B cell (primary cell): ENCODE data around the gene TBC1D3B. TPM values are rescaled to one million over a fixed set of nuclear protein-coding genes. Genes with fewer than 3 reads are reported as not detected.

Experiments used
- ATAC-seq: fragments of 200-7000 bp; cut with Tn5 transposase; one replicate; pipeline ENCODE4 v1.10.0; 2021; ENCODE audit warnings: low read depth, mild to moderate bottlenecking, moderate number of reproducible peaks, moderate library complexity
- CTCF ChIA-PET: fragments of 350-600 bp; sonication (Branson Sonifier 250); formaldehyde crosslinking; loops from one replicate; lab custom pipeline; 2021; ENCODE audit warnings: antibody characterized with exemption, inconsistent platforms; lab: Charles Lee
- POLR2A ChIA-PET: fragments of 350-600 bp; sonication (Branson Sonifier 250); formaldehyde crosslinking; loops from one replicate; lab custom pipeline; 2021; ENCODE audit warnings: antibody characterized with exemption; lab: Charles Lee
- DNase-seq: peaks from one replicate; pipeline ENCODE4 v3.0.0; 2013
- H2AFZ ChIP-seq: 2 replicates; pipeline ENCODE4 v1.6.1; 2012; ENCODE audit warnings: mild to moderate bottlenecking, low read depth, low read length; ENCODE audit not compliant: insufficient read depth, poor library complexity, severe bottlenecking
- H3K27ac ChIP-seq, 2 donors: 1 replicate in 1 of 2; 2 replicates in 1 of 2; pipeline ENCODE4 v1.5.1; 2012 to 2013; ENCODE audit warnings: low read length in 2 of 2, mild to moderate bottlenecking in 2 of 2, moderate library complexity in 1 of 2
- H3K27me3 ChIP-seq, 4 experiments: fragments of 200-600 bp in 1 of 4; sonication (generic) in 1 of 4; replicated peaks in 1 of 4; 1 replicate in 2 of 4; 2 replicates in 2 of 4; pipeline versions ENCODE4 v1.6.1 to v1.7.0; 2013 to 2016; ENCODE audit warnings: low read length in 3 of 4, mild to moderate bottlenecking in 2 of 4, mixed read lengths in 1 of 4, moderate library complexity in 1 of 4; ENCODE audit not compliant: insufficient read depth in 4 of 4, control insufficient read depth in 3 of 4; ENCODE audit errors: control extremely low read depth in 1 of 4
- H3K36me3 ChIP-seq, 2 experiments: replicated peaks in 1 of 2; 1 replicate in 1 of 2; 2 replicates in 1 of 2; pipeline versions ENCODE4 v1.6.1 to v1.7.1; 2013; ENCODE audit warnings: low read length in 1 of 2; ENCODE audit not compliant: insufficient read depth in 2 of 2, control insufficient read depth in 1 of 2; ENCODE audit errors: control extremely low read depth in 1 of 2, extremely low read depth in 1 of 2
- H3K4me1 ChIP-seq, 2 donors: fragments of 200-600 bp in 1 of 2; sonication (generic) in 1 of 2; 1 replicate in 1 of 2; 2 replicates in 1 of 2; pipeline versions ENCODE4 v1.5.1 to v1.6.1; 2013 to 2017; ENCODE audit warnings: low read length in 2 of 2; ENCODE audit not compliant: control insufficient read depth in 2 of 2, insufficient read depth in 2 of 2
- H3K4me2 ChIP-seq: replicated peaks from 2 replicates; pipeline ENCODE3; 2012; ENCODE audit warnings: mild to moderate bottlenecking, low read depth, low read length; ENCODE audit not compliant: poor library complexity, severe bottlenecking
- H3K4me3 ChIP-seq, 5 experiments: fragments of 200-600 bp in 1 of 5; sonication (generic) in 1 of 5; 1 replicate in 3 of 5; 2 replicates in 2 of 5; pipeline versions ENCODE4 v1.5.1 to v1.7.0; 2011 to 2016; ENCODE audit warnings: low read length in 4 of 5, mild to moderate bottlenecking in 4 of 5, low read depth in 2 of 5, control low read depth in 1 of 5, moderate library complexity in 1 of 5; ENCODE audit not compliant: insufficient read depth in 1 of 5; ENCODE audit errors: control extremely low read depth in 1 of 5, extremely low read depth in 1 of 5
- H3K79me2 ChIP-seq: fragments of 200-600 bp; sonication (generic); one replicate; pipeline ENCODE4 v1.6.0; 2016; ENCODE audit warnings: low read length; ENCODE audit not compliant: control insufficient read depth, insufficient read depth
- H3K9ac ChIP-seq: fragments of 200-600 bp; sonication (generic); 2 replicates; pipeline ENCODE4 v1.6.1; 2017; ENCODE audit warnings: mild to moderate bottlenecking, low read length, moderate library complexity
- H3K9me3 ChIP-seq, 3 donors: one replicate each; pipeline versions ENCODE4 v1.6.1 to v1.7.1; 2013; ENCODE audit warnings: low read length in 2 of 3; ENCODE audit not compliant: control insufficient read depth in 2 of 3, insufficient read depth in 1 of 3; ENCODE audit errors: control extremely low read depth in 1 of 3
- H4K20me1 ChIP-seq: 2 replicates; pipeline ENCODE4 v1.6.0; 2012; ENCODE audit warnings: mild to moderate bottlenecking, low read length; ENCODE audit not compliant: insufficient read depth, control insufficient read depth, poor library complexity, severe bottlenecking
- H3K27ac Mint-ChIP-seq: one replicate; pipeline ENCODE4 v1.8.0; 2021; ENCODE audit warnings: mixed read lengths
- H3K27me3 Mint-ChIP-seq: one replicate; pipeline ENCODE4 v1.8.0; 2021; ENCODE audit warnings: mixed read lengths
- H3K4me1 Mint-ChIP-seq: one replicate; pipeline ENCODE4 v1.8.0; 2021; ENCODE audit warnings: mixed read lengths
- H3K4me3 Mint-ChIP-seq: one replicate; pipeline ENCODE4 v1.8.0; 2021; ENCODE audit warnings: mixed read lengths
- H3K9me3 Mint-ChIP-seq: one replicate; pipeline ENCODE4 v1.8.0; 2022; ENCODE audit warnings: mixed read lengths; ENCODE audit not compliant: insufficient read depth
- EZH2 ChIP-seq: IDR thresholded peaks from 2 replicates; pipeline ENCODE4 v1.6.1; 2012; ENCODE audit warnings: borderline replicate concordance, low read depth, mild to moderate bottlenecking, moderate library complexity, low read length; ENCODE audit not compliant: insufficient read depth, poor library complexity, severe bottlenecking
- WGBS: methylation state at CpG from one replicate; pipeline ENCODE4 v1.1.5; 2013; ENCODE audit warnings: missing lambda C conversion rate; ENCODE audit not compliant: insufficient coverage; 5-methylcytosine and 5-hydroxymethylcytosine counted together
- intact Hi-C: fragments of 100-400 bp; cut with micrococcal nuclease; formaldehyde crosslinking; loops from one replicate; pipeline ENCODE4 v1.10.0; 2022
- polyA plus RNA-seq: library from polyadenylated mRNA; depleted of rRNA; stranded (reverse); fragments of >200 nt; gene quantifications from 2 replicates; pipeline ENCODE4 v1.2.3, GENCODE V29; 2012
- total RNA-seq, 2 donors: library from RNA; stranded (reverse); fragments of 120-200 nt in 1 of 2; gene quantifications; 1 replicate in 1 of 2; 2 replicates in 1 of 2; pipeline versions ENCODE4 v1.2.3 to v1.2.4, GENCODE V29; 2013 to 2022
- TF ChIP-seq, protein P1 (sequence below): fragments of 200-600 bp; IDR thresholded peaks from one replicate; pipeline ENCODE4 v1.8.0; 2022; ENCODE audit warnings: antibody characterized with exemption, mild to moderate bottlenecking

Gene TBC1D3B
- total and polyA plus RNA-seq, 2 donors (not counting 1 experiment from before 2014, with no cell fraction given) = 3.2 to 17.3 TPM

DNA sequence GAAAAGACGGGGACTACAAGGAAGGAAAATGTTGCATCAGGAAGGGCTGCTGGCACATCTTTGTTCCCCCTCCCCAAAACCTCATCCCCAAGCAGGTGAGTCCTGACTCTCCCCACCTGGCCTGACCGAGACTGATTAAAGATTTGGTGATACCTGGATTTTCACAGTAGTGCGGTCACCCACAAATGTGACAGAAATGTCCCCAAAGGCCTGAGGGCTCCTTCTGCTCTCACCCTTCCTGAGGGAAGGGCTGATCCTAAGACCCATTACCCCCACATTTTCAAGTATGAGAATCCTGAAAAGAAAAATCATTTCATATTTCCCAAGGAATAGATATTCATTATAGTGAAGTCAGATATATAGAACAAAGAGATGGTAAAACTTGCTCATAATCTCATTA lies 28.8 kb downstream of the TBC1D3B start:
- POLR2A ChIA-PET = no interaction called here
- peaks cover 11% of the 10 kb centered on the region for H3K27me3 Mint-ChIP-seq
- Histone ChIP-seq H3K4me2 (no peak overlapping the region), H3K79me2 (no peaks in the 10 kb centered on the region), H3K9me3 (no peaks in the 10 kb centered on the region), H3K4me1 (peaks cover 11 to 18% of the 10 kb centered on the region in 2 donors), H3K27me3 (peaks cover 0 to 5% (median 0%) of the 10 kb centered on the region in 4 experiments), H3K9ac (no peak overlapping the region), H3K36me3 (no peaks in the 10 kb centered on the region), H3K27ac (no peak overlapping the region), H2AFZ (no peak overlapping the region), H3K4me3 (no peak overlapping the region), H4K20me1 (no peaks in the 10 kb centered on the region)
- CTCF ChIA-PET = interaction anchor here (1.1 to 15.6 kb wide), 9 partner anchors 13 to 335 kb away, joined by 4 to 639 read pairs (median 17); partner anchors contain the start of genes CCL16, CCL23 and CCL3
- no peak for TF ChIP-seq EZH2
- TF ChIP-seq, protein P1, sequence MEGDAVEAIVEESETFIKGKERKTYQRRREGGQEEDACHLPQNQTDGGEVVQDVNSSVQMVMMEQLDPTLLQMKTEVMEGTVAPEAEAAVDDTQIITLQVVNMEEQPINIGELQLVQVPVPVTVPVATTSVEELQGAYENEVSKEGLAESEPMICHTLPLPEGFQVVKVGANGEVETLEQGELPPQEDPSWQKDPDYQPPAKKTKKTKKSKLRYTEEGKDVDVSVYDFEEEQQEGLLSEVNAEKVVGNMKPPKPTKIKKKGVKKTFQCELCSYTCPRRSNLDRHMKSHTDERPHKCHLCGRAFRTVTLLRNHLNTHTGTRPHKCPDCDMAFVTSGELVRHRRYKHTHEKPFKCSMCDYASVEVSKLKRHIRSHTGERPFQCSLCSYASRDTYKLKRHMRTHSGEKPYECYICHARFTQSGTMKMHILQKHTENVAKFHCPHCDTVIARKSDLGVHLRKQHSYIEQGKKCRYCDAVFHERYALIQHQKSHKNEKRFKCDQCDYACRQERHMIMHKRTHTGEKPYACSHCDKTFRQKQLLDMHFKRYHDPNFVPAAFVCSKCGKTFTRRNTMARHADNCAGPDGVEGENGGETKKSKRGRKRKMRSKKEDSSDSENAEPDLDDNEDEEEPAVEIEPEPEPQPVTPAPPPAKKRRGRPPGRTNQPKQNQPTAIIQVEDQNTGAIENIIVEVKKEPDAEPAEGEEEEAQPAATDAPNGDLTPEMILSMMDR = no peak
- H3K4me1 Mint-ChIP-seq = peaks cover 38% of the 10 kb centered on the region
- H3K4me3 Mint-ChIP-seq = no peak overlapping the region
- no peaks in the 10 kb centered on the region for H3K9me3 Mint-ChIP-seq
- intact Hi-C loops = no loop called here
- DNase-seq = no peak
- WGBS = 100% methylated on average over 2 of the region's 3 CpGs
- no peak overlapping the region for H3K27ac Mint-ChIP-seq
- ATAC-seq = no peak

DNA sequence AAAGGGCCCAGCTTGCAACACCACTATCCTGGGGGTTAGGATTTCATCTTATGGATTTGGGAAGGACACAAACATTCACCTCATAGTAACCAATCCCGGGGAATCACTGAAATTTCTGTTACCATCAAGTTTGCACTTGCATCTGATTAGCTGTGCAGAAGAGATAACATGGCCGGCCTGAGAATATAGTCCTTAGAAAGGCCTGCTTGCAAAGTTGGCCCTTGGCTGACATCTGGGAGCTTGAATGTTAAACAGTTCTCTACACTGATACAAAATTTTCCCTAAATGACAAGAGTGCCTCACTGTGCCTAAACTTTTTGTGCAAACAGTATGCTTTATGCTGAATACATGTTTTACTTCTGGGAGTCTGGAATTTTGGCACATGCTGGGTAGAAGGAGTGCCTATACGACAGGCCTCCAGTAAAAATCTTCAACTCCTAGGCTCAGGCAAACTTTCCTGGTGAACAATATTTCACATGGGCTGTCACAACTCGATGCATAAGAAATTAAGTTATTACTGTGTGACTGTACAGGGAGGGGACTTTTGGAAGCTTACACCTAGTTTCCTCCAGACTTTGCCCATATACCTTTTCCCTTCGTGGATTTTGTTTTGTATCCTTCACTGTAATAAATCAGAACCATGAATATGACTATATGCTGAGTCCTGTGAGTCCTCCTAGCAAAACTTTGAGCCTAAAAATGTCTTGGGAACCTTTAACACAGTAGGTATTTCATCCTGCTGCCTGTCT lies 31.3 kb downstream of the TBC1D3B start:
- Histone ChIP-seq H3K4me2 (no peak overlapping the region), H3K4me3 (no peak overlapping the region), H3K4me1 (peaks cover 11 to 21% of the 10 kb centered on the region in 2 donors), H3K79me2 (no peaks in the 10 kb centered on the region), H3K27me3 (no peaks in the 10 kb centered on the region), H3K9me3 (no peaks in the 10 kb centered on the region), H3K9ac (no peak overlapping the region), H2AFZ (no peak overlapping the region), H4K20me1 (no peaks in the 10 kb centered on the region), H3K36me3 (no peaks in the 10 kb centered on the region), H3K27ac (no peak overlapping the region)
- intact Hi-C loops = no loop called here
- no peak overlapping the region for H3K27ac Mint-ChIP-seq
- no peak for ATAC-seq
- ChIA-PET CTCF (interaction anchor here (0.9 to 15.6 kb wide), 7 partner anchors 11 to 297 kb away, joined by 3 to 639 read pairs (median 11); partner anchors contain the start of genes CCL16 and CCL3), POLR2A (no interaction called here)
- 100% methylated on average over 1 of the region's 5 CpGs for WGBS
- peaks cover 46% of the 10 kb centered on the region for H3K4me1 Mint-ChIP-seq
- no peaks in the 10 kb centered on the region for H3K9me3 Mint-ChIP-seq
- H3K27me3 Mint-ChIP-seq = peaks cover 8% of the 10 kb centered on the region
- DNase-seq = no peak
- no peak overlapping the region for H3K4me3 Mint-ChIP-seq
- TF ChIP-seq, protein P1 = no peak
